Measurements from ENCODE around the gene ERI2.
A peak's percentile ranks its signal among the peaks of the same experiment; 100 is the strongest.

The ERI2 gene

DNA sequence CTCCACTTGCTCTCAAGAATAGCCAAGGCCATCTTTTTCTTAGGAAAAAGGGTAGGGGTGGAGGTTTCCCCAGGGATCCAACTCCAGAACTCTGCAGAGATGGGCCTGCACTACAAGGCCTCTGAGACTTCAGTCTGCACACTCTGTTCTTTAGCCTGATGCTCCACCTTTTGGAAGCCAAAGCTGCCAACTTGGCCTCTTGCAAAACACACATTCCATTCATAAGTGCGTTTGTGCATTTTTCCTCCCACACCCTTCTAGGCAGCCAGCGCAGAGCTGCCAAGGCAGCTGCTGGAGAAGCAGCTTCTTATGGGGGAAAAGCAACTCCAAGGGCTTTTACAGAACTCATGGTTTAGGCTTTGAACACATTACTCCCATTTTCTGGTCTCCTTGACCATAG is 45.3 kb upstream of the ERI2 start:
- peak; percentile 65 for DNase-seq
- Histone ChIP-seq H3K27ac (ENCODE audit: low read length, poor library complexity, severe bottlenecking) (peak overlapping the region; percentile 71), H4K8ac (ENCODE audit: low read length) (no peak overlapping the region), H2BK12ac (ENCODE audit: low read length in 2 of 2) (no peak overlapping the region), H3K4me3 (ENCODE audit: insufficient read depth in 1 of 2, low read depth in 1 of 2, low read length in 2 of 2) (no peak overlapping the region), H3K14ac (ENCODE audit: low read length in 2 of 2) (no peak overlapping the region), H3K23ac (ENCODE audit: low read length in 2 of 2) (no peak overlapping the region), H3K4me2 (ENCODE audit: low read length, poor library complexity, severe bottlenecking) (no peak overlapping the region), H3K36me3 (ENCODE audit: control insufficient read depth in 1 of 2, insufficient read depth in 2 of 2, low read depth in 1 of 2, low read length in 2 of 2) (peaks cover 4 to 66% of the 10 kb centered on the region in 2 experiments), H2AFZ (ENCODE audit: low read depth, low read length) (no peak overlapping the region), H3K79me1 (replicated peaks; ENCODE audit: low read length, poor library complexity, severe bottlenecking) (peaks cover 31% of the 10 kb centered on the region), H2BK120ac (ENCODE audit: low read depth, low read length) (no peak overlapping the region), H3K4me1 (ENCODE audit: control insufficient read depth, insufficient read depth, low read depth, low read length) (peaks cover 4% of the 10 kb centered on the region), H3K4ac (ENCODE audit: low read depth in 1 of 2, low read length in 2 of 2) (no peak overlapping the region), H4K91ac (ENCODE audit: low read length) (no peak overlapping the region), H3K9ac (ENCODE audit: low read length) (peak overlapping the region; percentile 82), H3K27me3 (ENCODE audit: control insufficient read depth in 1 of 2, insufficient read depth in 1 of 2, low read length in 2 of 2) (no peaks in the 10 kb centered on the region), H3K9me3 (ENCODE audit: control insufficient read depth, low read length) (no peaks in the 10 kb centered on the region), H2BK5ac (ENCODE audit: low read depth, low read length, poor library complexity, severe bottlenecking) (no peak overlapping the region), H2AK5ac (ENCODE audit: low read length, severe bottlenecking) (no peak overlapping the region), H3K18ac (ENCODE audit: low read depth in 1 of 2, low read length in 2 of 2) (no peak overlapping the region), H2BK15ac (ENCODE audit: low read depth, poor library complexity, severe bottlenecking) (no peak overlapping the region)
- WGBS = 13% methylated on average over 2 of the region's 2 CpGs

DNA sequence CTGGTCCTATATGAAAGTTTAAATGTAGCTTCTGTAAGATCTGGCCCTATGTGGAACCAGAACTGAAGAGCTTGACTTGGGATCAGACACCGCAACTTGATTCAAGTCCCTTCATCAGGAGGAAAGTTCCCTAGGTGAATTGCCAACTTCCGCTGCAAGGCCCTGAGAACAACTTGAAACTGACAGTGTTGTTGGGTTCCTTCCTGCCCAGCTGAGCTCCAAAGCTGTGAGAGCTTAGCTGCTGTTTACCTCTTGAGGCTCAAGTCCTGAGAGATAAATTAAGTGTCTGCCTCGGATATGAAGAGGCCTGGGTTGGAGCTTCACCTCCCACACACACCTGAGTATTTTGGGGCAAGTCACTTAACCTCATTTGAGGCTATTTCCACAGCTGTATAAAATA is 44.7 kb upstream of the ERI2 start:
- peak overlapping the region; percentile 11 for H4K91ac ChIP-seq (ENCODE audit: low read length)
- H2AFZ ChIP-seq (ENCODE audit: low read depth, low read length) = no peak overlapping the region
- H2BK120ac ChIP-seq (ENCODE audit: low read depth, low read length) = no peak overlapping the region
- no peaks in the 10 kb centered on the region for H3K9me3 ChIP-seq (ENCODE audit: control insufficient read depth, low read length)
- H3K27ac ChIP-seq (ENCODE audit: low read length, poor library complexity, severe bottlenecking) = peak overlapping the region; percentile 24
- no peak overlapping the region for H3K18ac ChIP-seq (ENCODE audit: low read depth in 1 of 2, low read length in 2 of 2)
- peak overlapping the region; percentile 19 for H4K8ac ChIP-seq (ENCODE audit: low read length)
- H2BK15ac ChIP-seq (ENCODE audit: low read depth, poor library complexity, severe bottlenecking) = no peak overlapping the region
- H3K4me2 ChIP-seq (ENCODE audit: low read length, poor library complexity, severe bottlenecking) = no peak overlapping the region
- H3K4me1 ChIP-seq (ENCODE audit: control insufficient read depth, insufficient read depth, low read depth, low read length) = peaks cover 4% of the 10 kb centered on the region
- H3K23ac ChIP-seq (ENCODE audit: low read length in 2 of 2) = no peak overlapping the region
- H3K4ac ChIP-seq (ENCODE audit: low read depth in 1 of 2, low read length in 2 of 2) = no peak overlapping the region
- peak overlapping the region in 1 of 2 experiments; percentile 59 for H2BK12ac ChIP-seq (ENCODE audit: low read length in 2 of 2)
- H3K36me3 ChIP-seq (ENCODE audit: control insufficient read depth in 1 of 2, insufficient read depth in 2 of 2, low read depth in 1 of 2, low read length in 2 of 2) = peaks cover 4 to 66% of the 10 kb centered on the region in 2 experiments
- no peak overlapping the region for H3K4me3 ChIP-seq (ENCODE audit: insufficient read depth in 1 of 2, low read depth in 1 of 2, low read length in 2 of 2)
- WGBS = 97% methylated on average over 2 of the region's 3 CpGs
- no peak overlapping the region for H3K14ac ChIP-seq (ENCODE audit: low read length in 2 of 2)
- peak; percentile 28 for DNase-seq
- peaks cover 28% of the 10 kb centered on the region for H3K79me1 ChIP-seq (replicated peaks; ENCODE audit: low read length, poor library complexity, severe bottlenecking)
- H3K27me3 ChIP-seq (ENCODE audit: control insufficient read depth in 1 of 2, insufficient read depth in 1 of 2, low read length in 2 of 2) = no peaks in the 10 kb centered on the region
- H2AK5ac ChIP-seq (ENCODE audit: low read length, severe bottlenecking) = peak overlapping the region; percentile 81
- H2BK5ac ChIP-seq (ENCODE audit: low read depth, low read length, poor library complexity, severe bottlenecking) = no peak overlapping the region
- H3K9ac ChIP-seq (ENCODE audit: low read length) = peak overlapping the region; percentile 82

DNA sequence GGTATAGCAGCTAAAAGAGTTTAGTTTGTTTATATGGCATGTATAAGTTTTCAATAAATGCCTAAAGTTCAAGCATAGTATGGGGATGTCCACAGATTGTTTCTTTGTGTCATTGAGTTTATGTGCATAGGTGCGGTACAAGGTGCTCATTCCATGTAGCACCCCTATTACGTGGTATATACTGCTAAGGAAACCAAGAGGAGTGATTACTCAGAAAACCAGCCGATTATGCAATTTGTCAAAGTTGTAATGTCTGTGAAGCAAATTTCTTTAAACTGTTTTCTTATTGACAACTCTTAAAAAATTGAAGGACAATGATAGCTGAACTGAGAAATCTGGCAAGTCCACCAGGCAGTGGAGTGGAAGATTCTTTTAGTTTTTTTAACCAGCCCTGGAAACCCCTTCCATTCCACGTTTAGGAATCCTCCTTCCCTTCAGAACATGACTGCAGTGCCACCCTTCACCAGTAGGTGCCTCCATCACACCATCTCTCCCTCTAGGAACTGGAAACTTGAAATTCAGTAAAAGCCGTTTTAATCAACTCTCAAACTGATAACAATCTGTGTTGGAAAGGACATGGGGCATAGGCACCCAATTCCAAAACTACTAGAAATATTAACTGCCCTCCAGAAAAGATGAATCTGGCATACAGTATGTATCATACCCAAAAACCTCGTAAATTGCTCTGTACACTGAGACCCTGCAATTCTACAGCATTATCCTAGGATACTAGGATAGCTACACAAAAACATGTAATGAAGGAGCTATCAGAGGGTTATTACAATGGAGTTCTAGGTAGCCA is 43.5 kb upstream of the ERI2 start:
- Histone ChIP-seq H2BK15ac (ENCODE audit: low read depth, poor library complexity, severe bottlenecking) (no peak overlapping the region), H2BK12ac (ENCODE audit: low read length in 2 of 2) (no peak overlapping the region), H3K27ac (ENCODE audit: low read length, poor library complexity, severe bottlenecking) (no peak overlapping the region), H4K91ac (ENCODE audit: low read length) (no peak overlapping the region), H3K79me1 (replicated peaks; ENCODE audit: low read length, poor library complexity, severe bottlenecking) (peaks cover 18% of the 10 kb centered on the region), H3K36me3 (ENCODE audit: control insufficient read depth in 1 of 2, insufficient read depth in 2 of 2, low read depth in 1 of 2, low read length in 2 of 2) (peaks cover 2 to 65% of the 10 kb centered on the region in 2 experiments), H3K4ac (ENCODE audit: low read depth in 1 of 2, low read length in 2 of 2) (no peak overlapping the region), H4K8ac (ENCODE audit: low read length) (no peak overlapping the region), H3K18ac (ENCODE audit: low read depth in 1 of 2, low read length in 2 of 2) (no peak overlapping the region), H2BK5ac (ENCODE audit: low read depth, low read length, poor library complexity, severe bottlenecking) (no peak overlapping the region), H3K9me3 (ENCODE audit: control insufficient read depth, low read length) (no peaks in the 10 kb centered on the region), H3K9ac (ENCODE audit: low read length) (peak overlapping the region; percentile 82), H2AFZ (ENCODE audit: low read depth, low read length) (no peak overlapping the region), H3K4me1 (ENCODE audit: control insufficient read depth, insufficient read depth, low read depth, low read length) (peaks cover 4% of the 10 kb centered on the region), H2BK120ac (ENCODE audit: low read depth, low read length) (no peak overlapping the region), H3K4me3 (ENCODE audit: insufficient read depth in 1 of 2, low read depth in 1 of 2, low read length in 2 of 2) (no peak overlapping the region), H3K4me2 (ENCODE audit: low read length, poor library complexity, severe bottlenecking) (no peak overlapping the region), H3K23ac (ENCODE audit: low read length in 2 of 2) (no peak overlapping the region), H3K14ac (ENCODE audit: low read length in 2 of 2) (no peak overlapping the region), H2AK5ac (ENCODE audit: low read length, severe bottlenecking) (no peak overlapping the region), H3K27me3 (ENCODE audit: control insufficient read depth in 1 of 2, insufficient read depth in 1 of 2, low read length in 2 of 2) (no peaks in the 10 kb centered on the region)
- WGBS = 61% methylated on average over 6 of the region's 6 CpGs
- DNase-seq = peak; percentile 73

DNA sequence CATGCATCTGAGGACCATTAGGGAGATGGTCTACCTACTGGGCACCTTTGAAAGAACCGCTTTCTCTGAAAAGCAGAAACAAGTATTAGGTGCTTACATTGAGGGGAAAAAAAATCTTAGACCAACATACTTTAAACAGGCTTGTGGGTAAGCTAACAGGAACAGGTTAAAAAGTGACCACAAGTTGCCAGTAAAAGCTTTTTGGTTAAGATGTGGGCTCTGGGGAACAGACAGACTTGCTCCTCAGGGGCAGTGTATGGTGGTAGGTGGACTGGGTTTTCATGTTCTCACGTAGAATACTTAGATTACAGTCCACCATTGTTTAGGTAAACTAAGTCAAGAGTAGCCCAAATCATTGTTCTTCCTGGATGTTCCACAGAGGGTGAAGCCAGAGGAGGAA is 41.3 kb upstream of the ERI2 start:
- Histone ChIP-seq H4K91ac (ENCODE audit: low read length) (no peak overlapping the region), H3K4me1 (ENCODE audit: control insufficient read depth, insufficient read depth, low read depth, low read length) (peaks cover 4% of the 10 kb centered on the region), H3K18ac (ENCODE audit: low read depth in 1 of 2, low read length in 2 of 2) (no peak overlapping the region), H3K9me3 (ENCODE audit: control insufficient read depth, low read length) (no peaks in the 10 kb centered on the region), H3K27ac (ENCODE audit: low read length, poor library complexity, severe bottlenecking) (no peak overlapping the region), H3K27me3 (ENCODE audit: control insufficient read depth in 1 of 2, insufficient read depth in 1 of 2, low read length in 2 of 2) (no peaks in the 10 kb centered on the region), H3K23ac (ENCODE audit: low read length in 2 of 2) (no peak overlapping the region), H2BK15ac (ENCODE audit: low read depth, poor library complexity, severe bottlenecking) (no peak overlapping the region), H2AFZ (ENCODE audit: low read depth, low read length) (no peak overlapping the region), H3K79me1 (replicated peaks; ENCODE audit: low read length, poor library complexity, severe bottlenecking) (peaks cover 1% of the 10 kb centered on the region), H4K8ac (ENCODE audit: low read length) (no peak overlapping the region), H3K4me2 (ENCODE audit: low read length, poor library complexity, severe bottlenecking) (no peak overlapping the region), H2BK12ac (ENCODE audit: low read length in 2 of 2) (no peak overlapping the region), H2BK5ac (ENCODE audit: low read depth, low read length, poor library complexity, severe bottlenecking) (no peak overlapping the region), H2AK5ac (ENCODE audit: low read length, severe bottlenecking) (no peak overlapping the region), H3K4me3 (ENCODE audit: insufficient read depth in 1 of 2, low read depth in 1 of 2, low read length in 2 of 2) (no peak overlapping the region), H3K36me3 (ENCODE audit: control insufficient read depth in 1 of 2, insufficient read depth in 2 of 2, low read depth in 1 of 2, low read length in 2 of 2) (peaks cover 2 to 51% of the 10 kb centered on the region in 2 experiments), H3K4ac (ENCODE audit: low read depth in 1 of 2, low read length in 2 of 2) (no peak overlapping the region), H3K14ac (ENCODE audit: low read length in 2 of 2) (no peak overlapping the region), H3K9ac (ENCODE audit: low read length) (no peak overlapping the region), H2BK120ac (ENCODE audit: low read depth, low read length) (no peak overlapping the region)
- WGBS = 100% methylated on average over 1 of the region's 2 CpGs
- no peak for DNase-seq

Measured in mesenchymal stem cell (in vitro differentiated cells and primary cell).